ENCODE data around the gene MYO5A.

- TF ChIP-seq, protein P1, sequence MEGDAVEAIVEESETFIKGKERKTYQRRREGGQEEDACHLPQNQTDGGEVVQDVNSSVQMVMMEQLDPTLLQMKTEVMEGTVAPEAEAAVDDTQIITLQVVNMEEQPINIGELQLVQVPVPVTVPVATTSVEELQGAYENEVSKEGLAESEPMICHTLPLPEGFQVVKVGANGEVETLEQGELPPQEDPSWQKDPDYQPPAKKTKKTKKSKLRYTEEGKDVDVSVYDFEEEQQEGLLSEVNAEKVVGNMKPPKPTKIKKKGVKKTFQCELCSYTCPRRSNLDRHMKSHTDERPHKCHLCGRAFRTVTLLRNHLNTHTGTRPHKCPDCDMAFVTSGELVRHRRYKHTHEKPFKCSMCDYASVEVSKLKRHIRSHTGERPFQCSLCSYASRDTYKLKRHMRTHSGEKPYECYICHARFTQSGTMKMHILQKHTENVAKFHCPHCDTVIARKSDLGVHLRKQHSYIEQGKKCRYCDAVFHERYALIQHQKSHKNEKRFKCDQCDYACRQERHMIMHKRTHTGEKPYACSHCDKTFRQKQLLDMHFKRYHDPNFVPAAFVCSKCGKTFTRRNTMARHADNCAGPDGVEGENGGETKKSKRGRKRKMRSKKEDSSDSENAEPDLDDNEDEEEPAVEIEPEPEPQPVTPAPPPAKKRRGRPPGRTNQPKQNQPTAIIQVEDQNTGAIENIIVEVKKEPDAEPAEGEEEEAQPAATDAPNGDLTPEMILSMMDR (IDR thresholded peaks at IDR 0.05): no peak
- TF ChIP-seq EP300 (IDR thresholded peaks at IDR 0.05; ENCODE audit: low read depth): no peak
Measured at GRCh38 chr15:52436981-52437380, 91.7 kb downstream of the MYO5A start.

All from transverse colon (tissue), 3 donors.